PC-3 (cell line): ENCODE measurements around the gene TKFC. TPM values are rescaled to one million over a fixed set of nuclear protein-coding genes. Genes with fewer than 3 reads are reported as not detected.
A peak's percentile ranks its signal among the peaks of the same experiment; 100 is the strongest.

Source experiments
- ATAC-seq: fragments of 200-7000 bp; cut with Tn5 transposase; 2 replicates; pipeline ENCODE4 v1.9.1; 2020; ENCODE audit warnings: mild to moderate bottlenecking, moderate library complexity
- BruUV-seq: library from RNA; stranded (reverse); fragments of 400-500 nt; replicated peaks from 2 replicates; lab custom pipeline; 2021; lab: Mats Ljungman, UMichigan
- CTCF ChIA-PET: fragments of 300-600 bp; sonication (Branson Sonifier 250); formaldehyde crosslinking; loops from one replicate; lab custom pipeline; 2022; ENCODE audit warnings: antibody characterized with exemption; lab: Charles Lee
- POLR2A ChIA-PET: fragments of 300-600 bp; sonication (Branson Sonifier 250); formaldehyde crosslinking; loops from one replicate; lab custom pipeline; 2022; ENCODE audit warnings: antibody characterized with exemption; ENCODE audit not compliant: unreplicated experiment; lab: Charles Lee
- DNase-seq: peaks from one replicate; pipeline ENCODE4 v3.0.0-alpha.2; 2015
- H2AFZ ChIP-seq: fragments of 300-600 bp; sonication (generic); 2 replicates; pipeline ENCODE4 v1.6.0; 2016; ENCODE audit warnings: antibody characterized with exemption, low read length
- H3F3A ChIP-seq: fragments of 300-600 bp; sonication (generic); one replicate; pipeline ENCODE4 v1.6.0; 2017; ENCODE audit warnings: antibody characterized with exemption, low read length, control low read depth, mild to moderate bottlenecking; ENCODE audit not compliant: unreplicated experiment
- H3K27ac ChIP-seq: fragments of 300-600 bp; sonication (generic); 2 replicates; pipeline ENCODE4 v1.5.1; 2016; ENCODE audit warnings: mild to moderate bottlenecking, low read length
- H3K27me3 ChIP-seq: fragments of 300-600 bp; sonication (generic); 2 replicates; pipeline ENCODE4 v1.6.1; 2016; ENCODE audit warnings: low read length, mixed read lengths
- H3K36me3 ChIP-seq: fragments of 300-600 bp; sonication (generic); 2 replicates; pipeline ENCODE4 v1.6.1; 2016; ENCODE audit warnings: low read depth, mixed run types, low read length, mixed read lengths
- H3K4me1 ChIP-seq: fragments of 300-600 bp; sonication (generic); 2 replicates; pipeline ENCODE4 v1.5.1; 2016; ENCODE audit warnings: low read length; ENCODE audit not compliant: insufficient read depth
- H3K4me2 ChIP-seq: fragments of 300-600 bp; sonication (generic); 2 replicates; pipeline ENCODE4 v1.6.0; 2016; ENCODE audit warnings: low read length
- H3K4me3 ChIP-seq: fragments of 300-600 bp; sonication (generic); 2 replicates; pipeline ENCODE4 v1.5.1; 2016; ENCODE audit warnings: mild to moderate bottlenecking, low read length, mixed read lengths
- H3K79me2 ChIP-seq: fragments of 300-600 bp; sonication (generic); 2 replicates; pipeline ENCODE4 v1.6.1; 2017; ENCODE audit warnings: low read length, mixed read lengths
- H3K9ac ChIP-seq: fragments of 300-600 bp; sonication (generic); 2 replicates; pipeline ENCODE4 v1.6.0; 2016; ENCODE audit warnings: mild to moderate bottlenecking, low read length
- H3K9me2 ChIP-seq: fragments of 300-600 bp; sonication (generic); replicated peaks from 2 replicates; pipeline ENCODE4 v1.6.1; 2016; ENCODE audit warnings: mixed run types, low read length, mixed read lengths
- H3K9me3 ChIP-seq: fragments of 300-600 bp; sonication (generic); 2 replicates; pipeline ENCODE4 v1.6.1; 2016; ENCODE audit warnings: low read length, mixed read lengths
- H4K20me1 ChIP-seq: fragments of 300-600 bp; sonication (generic); 2 replicates; pipeline ENCODE4 v1.6.1; 2016; ENCODE audit warnings: low read length, mixed read lengths
- CTCF ChIP-seq: fragments of 300-600 bp; sonication (generic); conservative IDR thresholded peaks from 2 replicates; pipeline ENCODE4 v1.5.1; 2017; ENCODE audit warnings: antibody characterized with exemption, low read depth, mild to moderate bottlenecking, low read length
- EZH2 ChIP-seq: fragments of 300-600 bp; sonication (generic); IDR thresholded peaks from one replicate; pipeline ENCODE4 v1.6.1; 2017; ENCODE audit warnings: antibody characterized with exemption, mild to moderate bottlenecking, low read length; ENCODE audit not compliant: unreplicated experiment
- EZH2phosphoT487 ChIP-seq: fragments of 300-600 bp; sonication (generic); IDR thresholded peaks from 2 replicates; pipeline ENCODE4 v1.6.1; 2018; ENCODE audit warnings: mild to moderate bottlenecking, antibody characterized with exemption, low read length, borderline replicate concordance
- intact Hi-C: fragments of 100-400 bp; cut with micrococcal nuclease; formaldehyde crosslinking; loops from 2 replicates; pipeline ENCODE4 v1.9.0; 2023
- total RNA-seq: library from RNA; depleted of rRNA; stranded (reverse); fragments of >200 nt; gene quantifications from 2 replicates; pipeline ENCODE4 v1.2.3, GENCODE V29; 2014

TKFC gene
- total RNA-seq, 1 experiment from 2014 or later = 56.9 TPM

GRCh38 chr11:61293867-61294716 lies 38.9 kb upstream of the TKFC start:
- Histone ChIP-seq H3K79me2 (no peaks in the 10 kb centered on the region), H3K27me3 (peaks cover 12% of the 10 kb centered on the region), H3K9ac (peak overlapping the region; percentile 26; the same call in 1 of the 2 replicates), H2AFZ (peak overlapping the region; percentile 92), H3K9me3 (no peaks in the 10 kb centered on the region), H3K36me3 (peaks cover 7% of the 10 kb centered on the region), H3K4me3 (peak overlapping the region; percentile 72), H3K4me1 (peaks cover 12% of the 10 kb centered on the region), H3F3A (no peaks in the 10 kb centered on the region), H3K4me2 (peak overlapping the region; percentile 100), H4K20me1 (no peaks in the 10 kb centered on the region), H3K9me2 (no peaks in the 10 kb centered on the region), H3K27ac (no peak overlapping the region)
- no peak for TF ChIP-seq EZH2
- no peak for TF ChIP-seq EZH2phosphoT487
- POLR2A ChIA-PET = no interaction called here
- CTCF ChIA-PET = no interaction called here
- peak; percentile 55 for ATAC-seq
- no TSS peak for BruUV-seq
- intact Hi-C loops = no loop called here
- DNase-seq = peak; percentile 22

DNA sequence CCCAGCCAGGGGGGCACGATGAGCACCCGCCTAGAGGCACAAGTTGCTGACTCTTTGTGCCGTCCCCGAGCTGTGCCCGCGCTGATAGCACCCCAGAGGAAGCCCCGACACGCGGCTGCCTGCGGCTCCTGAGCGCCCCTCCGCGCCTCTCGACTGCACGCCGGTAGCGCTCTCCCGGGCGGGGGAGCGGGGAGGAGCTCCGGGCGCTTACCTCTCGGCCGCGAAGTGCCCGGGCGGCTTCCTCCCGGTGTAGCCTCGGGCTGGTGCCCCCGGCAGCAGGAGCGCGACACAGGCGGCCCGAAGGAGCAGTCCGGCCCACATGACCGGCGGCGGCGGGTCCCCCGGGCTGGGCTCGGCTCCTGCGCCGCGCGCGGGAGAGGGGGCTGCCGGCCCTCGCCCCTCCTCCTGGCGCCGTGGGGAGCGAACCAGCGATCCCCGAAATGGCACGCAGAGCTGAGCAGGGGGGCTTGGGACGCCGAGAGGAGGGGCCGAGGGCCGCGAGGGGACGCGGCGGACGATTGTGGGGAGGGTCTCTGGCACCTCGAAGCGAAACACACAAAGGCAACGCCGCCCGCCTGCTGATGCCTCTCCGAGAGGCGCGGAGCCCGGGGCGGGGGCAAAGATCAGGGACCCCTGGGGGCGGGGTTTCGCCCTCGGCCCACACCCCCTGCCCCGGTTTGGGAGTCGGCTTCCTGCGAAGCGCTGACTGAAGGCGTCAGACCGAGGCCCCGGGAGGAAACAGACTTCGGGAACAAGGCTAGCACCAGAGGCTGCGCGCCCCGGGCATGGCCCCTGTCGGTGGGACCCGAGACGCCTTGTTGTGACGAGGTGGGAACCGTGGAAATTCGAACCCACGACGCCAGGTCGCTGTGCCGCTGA lies 38.1 kb upstream of the TKFC start, which contains the start of gene VWCE:
TSS of gene VWCE (minus strand) at position 600 of the 879 bp plus-strand sequence. CDS start at position 321, 279 bp downstream.
- peak within 1 kb of the TSS; percentile 26; the same call in 1 of the 2 replicates for H3K9ac ChIP-seq
- intact Hi-C loops = no loop called here
- DNase-seq = peak; percentile 55

More for the DNA sequence above, 38.1 kb upstream of the TKFC start, which contains the start of gene VWCE:
- Histone ChIP-seq H3K9me2 (no peaks in the 10 kb centered on the region), H2AFZ (peak within 1 kb of the TSS; percentile 92), H3K36me3 (peaks cover 16% of the 10 kb centered on the region), H3K4me3 (peak within 1 kb of the TSS; percentile 72), H3K4me1 (peaks cover 12% of the 10 kb centered on the region), H3K9me3 (no peaks in the 10 kb centered on the region), H3K27me3 (peaks cover 12% of the 10 kb centered on the region), H3F3A (no peaks in the 10 kb centered on the region), H3K27ac (no peak within 1 kb of the TSS), H3K79me2 (no peaks in the 10 kb centered on the region), H3K4me2 (peak within 1 kb of the TSS; percentile 100), H4K20me1 (no peaks in the 10 kb centered on the region)
- no peak for TF ChIP-seq EZH2
- TF ChIP-seq EZH2phosphoT487 = no peak
- peak; percentile 48 for TF ChIP-seq CTCF
- no TSS peak for BruUV-seq
- ChIA-PET POLR2A (interaction anchor here (0.6 kb wide), 1 partner anchor 41 kb away, joined by 6 read pairs; no protein-coding TSS in a partner anchor), CTCF (interaction anchor here (0.6 kb wide), 1 partner anchor 33 kb away, joined by 3 read pairs; no protein-coding TSS in a partner anchor)
- peak; percentile 72 for ATAC-seq
